Measurements from ENCODE around the gene TENM3.

TENM3 gene

DNA sequence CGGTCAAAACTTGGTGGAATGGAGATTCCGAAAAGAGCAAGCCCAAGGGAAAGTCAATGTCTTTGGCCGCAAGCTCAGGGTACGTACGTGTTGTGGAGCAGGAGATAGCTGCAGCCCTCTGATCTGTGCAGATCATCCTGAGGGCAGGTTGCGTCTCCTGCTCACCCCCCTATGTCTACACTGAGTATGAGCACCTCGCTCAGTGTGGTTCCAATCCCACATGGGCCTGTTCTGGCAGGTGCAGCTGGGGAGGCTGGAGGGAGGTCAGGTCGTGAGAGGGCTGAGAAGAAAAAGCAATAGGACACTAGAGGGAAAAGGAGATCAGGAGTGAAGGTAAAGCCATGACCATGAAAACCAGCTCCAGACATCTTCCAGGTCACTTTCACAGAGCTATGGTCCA lies 531.9 kb downstream of the TENM3 start:
- H3K27me3 ChIP-seq (ENCODE audit: control insufficient read depth in 2 of 2, insufficient read depth in 2 of 2, low read length in 2 of 2), result no peaks in the 10 kb centered on the region
- H3K36me3 ChIP-seq (ENCODE audit: control insufficient read depth in 2 of 2, insufficient read depth in 2 of 2, low read length in 2 of 2), result no peaks in the 10 kb centered on the region
- H3K27ac ChIP-seq (ENCODE audit: low read depth in 2 of 2, low read length in 2 of 2), result no peak overlapping the region
- no peaks in the 10 kb centered on the region for H3K9me3 ChIP-seq (ENCODE audit: control insufficient read depth in 2 of 2, low read length in 2 of 2)
- H3K9ac ChIP-seq (ENCODE audit: low read depth in 1 of 2, low read length in 2 of 2), result no peak overlapping the region
- H3K4me1 ChIP-seq (ENCODE audit: control insufficient read depth in 2 of 2, insufficient read depth in 2 of 2, low read length in 2 of 2), result no peaks in the 10 kb centered on the region
- no peak overlapping the region for H3K4me3 ChIP-seq (ENCODE audit: low read length in 2 of 2)

DNA sequence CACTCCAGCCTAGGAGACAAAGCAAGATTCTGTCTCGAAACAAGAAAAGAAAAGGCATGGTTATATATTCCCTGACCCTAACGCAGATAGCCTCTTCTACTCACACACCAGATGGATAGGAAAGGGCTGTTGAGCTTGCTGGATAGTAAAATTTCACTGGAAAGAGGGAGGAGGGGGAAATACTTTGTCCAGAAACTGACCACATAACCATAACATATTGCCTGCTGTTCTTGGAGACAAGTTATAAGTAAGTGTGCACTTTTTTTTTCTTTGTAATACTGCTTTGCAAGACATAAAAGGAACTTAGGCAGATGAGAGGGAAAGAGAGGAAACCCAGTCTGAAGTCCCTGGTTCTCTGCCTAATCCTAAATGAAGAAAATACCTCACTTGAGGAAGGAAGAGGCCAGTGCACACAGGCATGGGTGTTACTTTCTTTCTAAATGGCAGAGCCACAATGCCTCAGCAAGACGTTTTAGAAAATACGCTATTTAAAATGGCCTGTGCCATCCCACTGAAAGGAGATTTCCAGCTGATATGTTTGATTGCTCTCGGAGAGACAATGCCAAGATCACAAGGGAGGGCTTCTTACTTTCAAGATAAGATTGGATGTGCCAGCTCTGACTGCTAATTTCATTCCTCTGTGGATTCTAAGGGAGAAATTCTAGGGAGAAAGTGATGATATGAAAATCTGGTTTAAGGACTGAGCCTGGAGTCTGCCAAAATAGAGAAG lies 533.3 kb downstream of the TENM3 start:
- no peak overlapping the region for H3K27ac ChIP-seq (ENCODE audit: low read depth in 2 of 2, low read length in 2 of 2)
- no peaks in the 10 kb centered on the region for H3K36me3 ChIP-seq (ENCODE audit: control insufficient read depth in 2 of 2, insufficient read depth in 2 of 2, low read length in 2 of 2)
- no peaks in the 10 kb centered on the region for H3K27me3 ChIP-seq (ENCODE audit: control insufficient read depth in 2 of 2, insufficient read depth in 2 of 2, low read length in 2 of 2)
- no peak overlapping the region for H3K9ac ChIP-seq (ENCODE audit: low read depth in 1 of 2, low read length in 2 of 2)
- no peaks in the 10 kb centered on the region for H3K4me1 ChIP-seq (ENCODE audit: control insufficient read depth in 2 of 2, insufficient read depth in 2 of 2, low read length in 2 of 2)
- H3K9me3 ChIP-seq (ENCODE audit: control insufficient read depth in 2 of 2, low read length in 2 of 2), result no peaks in the 10 kb centered on the region
- no peak overlapping the region for H3K4me3 ChIP-seq (ENCODE audit: low read length in 2 of 2)

DNA sequence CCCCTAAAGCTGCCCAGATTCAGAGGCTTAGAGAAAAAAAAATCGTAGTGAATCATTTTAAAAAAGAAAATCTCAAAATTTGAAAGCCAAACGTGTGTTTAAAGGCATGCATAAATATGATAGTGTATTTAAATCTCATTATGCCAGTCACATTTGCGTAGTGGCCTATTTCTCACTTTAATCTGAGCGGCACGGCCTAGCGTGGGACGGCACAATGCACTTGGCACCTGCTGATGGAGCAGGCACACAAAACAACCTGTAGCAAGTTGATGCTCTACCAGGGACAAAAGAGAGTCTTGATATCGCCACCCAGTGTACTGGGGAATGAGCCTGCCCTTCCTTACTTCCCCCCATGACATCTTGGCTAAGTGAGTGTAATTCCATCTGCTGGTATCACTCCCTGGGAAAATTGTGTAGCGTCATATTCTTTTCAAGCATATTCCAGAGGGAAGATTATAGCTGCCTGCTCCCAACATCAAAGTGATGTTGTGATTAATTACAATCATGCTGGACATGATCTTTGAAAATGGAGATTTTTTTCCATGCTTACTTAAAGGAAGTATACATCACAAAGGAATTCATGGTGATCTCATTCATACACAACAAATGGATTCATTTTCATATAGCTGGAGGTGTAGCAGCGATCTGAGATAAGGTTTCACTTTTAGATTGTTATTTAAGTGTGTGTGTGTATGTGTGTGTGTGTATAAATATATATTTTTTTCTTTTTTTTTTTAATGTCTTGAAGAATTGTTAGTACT lies 535.2 kb downstream of the TENM3 start:
- H3K27ac ChIP-seq (ENCODE audit: low read depth in 2 of 2, low read length in 2 of 2), result no peak overlapping the region

DNA sequence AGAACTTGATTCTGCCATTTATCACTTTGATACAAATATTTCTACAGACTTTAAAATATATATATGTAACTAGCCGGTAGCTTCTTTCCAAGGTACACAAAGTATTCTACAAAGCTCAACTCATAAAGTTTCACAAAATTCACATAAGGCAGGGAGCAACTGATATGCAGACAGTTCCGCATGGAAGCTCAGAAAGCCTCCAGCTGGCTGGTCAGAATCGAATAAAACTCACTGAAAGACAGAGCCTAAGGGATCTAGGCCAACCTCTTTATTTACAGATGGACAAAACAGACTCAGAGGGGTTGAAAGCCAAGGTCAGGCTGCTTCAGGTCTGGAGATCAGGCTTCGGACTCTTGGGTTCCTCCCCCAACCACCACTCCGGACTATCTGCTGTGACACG lies 543.8 kb downstream of the TENM3 start:
- Histone ChIP-seq H3K4me1 (ENCODE audit: control insufficient read depth in 2 of 2, insufficient read depth in 2 of 2, low read length in 2 of 2) (no peaks in the 10 kb centered on the region), H3K9me3 (ENCODE audit: control insufficient read depth in 2 of 2, low read length in 2 of 2) (no peaks in the 10 kb centered on the region), H3K27ac (ENCODE audit: low read depth in 2 of 2, low read length in 2 of 2) (no peak overlapping the region), H3K36me3 (ENCODE audit: control insufficient read depth in 2 of 2, insufficient read depth in 2 of 2, low read length in 2 of 2) (no peaks in the 10 kb centered on the region), H3K9ac (ENCODE audit: low read depth in 1 of 2, low read length in 2 of 2) (no peak overlapping the region), H3K27me3 (ENCODE audit: control insufficient read depth in 2 of 2, insufficient read depth in 2 of 2, low read length in 2 of 2) (no peaks in the 10 kb centered on the region), H3K4me3 (ENCODE audit: low read length in 2 of 2) (no peak overlapping the region)

More for the DNA sequence above, 535.2 kb downstream of the TENM3 start:
- H3K9ac ChIP-seq (ENCODE audit: low read depth in 1 of 2, low read length in 2 of 2), result no peak overlapping the region
- H3K9me3 ChIP-seq (ENCODE audit: control insufficient read depth in 2 of 2, low read length in 2 of 2), result no peaks in the 10 kb centered on the region
- H3K4me3 ChIP-seq (ENCODE audit: low read length in 2 of 2), result no peak overlapping the region
- H3K27me3 ChIP-seq (ENCODE audit: control insufficient read depth in 2 of 2, insufficient read depth in 2 of 2, low read length in 2 of 2), result no peaks in the 10 kb centered on the region
- no peaks in the 10 kb centered on the region for H3K36me3 ChIP-seq (ENCODE audit: control insufficient read depth in 2 of 2, insufficient read depth in 2 of 2, low read length in 2 of 2)
- H3K4me1 ChIP-seq (ENCODE audit: control insufficient read depth in 2 of 2, insufficient read depth in 2 of 2, low read length in 2 of 2), result no peaks in the 10 kb centered on the region

DNA sequence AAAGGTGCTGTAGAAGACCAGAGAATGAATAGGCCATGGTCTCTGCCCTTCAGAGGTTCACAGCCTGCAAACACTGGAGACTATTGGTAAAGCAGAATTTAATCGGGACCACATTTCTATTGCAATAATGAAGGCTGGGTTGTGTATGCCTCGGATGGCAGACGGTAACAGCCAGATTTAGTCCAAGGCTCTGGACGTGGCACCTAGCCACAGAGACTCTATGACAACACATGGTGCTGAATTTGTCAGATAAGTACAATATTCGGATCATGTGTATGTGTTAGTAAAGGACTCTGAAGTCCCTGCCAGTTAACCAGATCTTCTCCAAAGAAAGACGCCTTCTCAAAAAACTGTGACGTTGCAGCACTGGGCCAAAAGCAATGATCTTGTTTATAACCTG lies 545.0 kb downstream of the TENM3 start:
- H3K9me3 ChIP-seq (ENCODE audit: control insufficient read depth in 2 of 2, low read length in 2 of 2), result no peaks in the 10 kb centered on the region
- no peak overlapping the region for H3K9ac ChIP-seq (ENCODE audit: low read depth in 1 of 2, low read length in 2 of 2)
- no peaks in the 10 kb centered on the region for H3K27me3 ChIP-seq (ENCODE audit: control insufficient read depth in 2 of 2, insufficient read depth in 2 of 2, low read length in 2 of 2)
- H3K4me1 ChIP-seq (ENCODE audit: control insufficient read depth in 2 of 2, insufficient read depth in 2 of 2, low read length in 2 of 2), result no peaks in the 10 kb centered on the region
- H3K4me3 ChIP-seq (ENCODE audit: low read length in 2 of 2), result no peak overlapping the region
- H3K27ac ChIP-seq (ENCODE audit: low read depth in 2 of 2, low read length in 2 of 2), result no peak overlapping the region
- no peaks in the 10 kb centered on the region for H3K36me3 ChIP-seq (ENCODE audit: control insufficient read depth in 2 of 2, insufficient read depth in 2 of 2, low read length in 2 of 2)

DNA sequence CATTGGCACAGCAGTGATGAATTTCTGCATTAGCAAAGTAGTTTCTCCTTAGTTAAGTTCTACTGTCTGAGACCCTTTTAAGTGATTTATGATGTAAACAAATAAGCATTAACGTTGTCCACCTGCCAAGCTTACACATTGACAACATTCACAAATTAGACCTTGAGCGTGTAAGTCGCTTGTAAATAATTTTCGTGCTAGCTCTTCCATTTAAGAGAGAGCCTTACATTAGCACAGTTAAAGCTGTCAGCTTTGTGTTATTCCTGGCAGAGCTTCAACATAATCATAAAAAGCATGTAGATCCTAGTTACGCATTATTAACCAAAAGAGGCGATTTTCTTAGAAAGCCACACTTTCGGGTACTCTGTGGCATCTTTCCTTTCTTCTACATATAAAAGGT lies 546.3 kb downstream of the TENM3 start:
- Histone ChIP-seq H3K4me1 (ENCODE audit: control insufficient read depth in 2 of 2, insufficient read depth in 2 of 2, low read length in 2 of 2) (no peaks in the 10 kb centered on the region), H3K4me3 (ENCODE audit: low read length in 2 of 2) (no peak overlapping the region)

DNA sequence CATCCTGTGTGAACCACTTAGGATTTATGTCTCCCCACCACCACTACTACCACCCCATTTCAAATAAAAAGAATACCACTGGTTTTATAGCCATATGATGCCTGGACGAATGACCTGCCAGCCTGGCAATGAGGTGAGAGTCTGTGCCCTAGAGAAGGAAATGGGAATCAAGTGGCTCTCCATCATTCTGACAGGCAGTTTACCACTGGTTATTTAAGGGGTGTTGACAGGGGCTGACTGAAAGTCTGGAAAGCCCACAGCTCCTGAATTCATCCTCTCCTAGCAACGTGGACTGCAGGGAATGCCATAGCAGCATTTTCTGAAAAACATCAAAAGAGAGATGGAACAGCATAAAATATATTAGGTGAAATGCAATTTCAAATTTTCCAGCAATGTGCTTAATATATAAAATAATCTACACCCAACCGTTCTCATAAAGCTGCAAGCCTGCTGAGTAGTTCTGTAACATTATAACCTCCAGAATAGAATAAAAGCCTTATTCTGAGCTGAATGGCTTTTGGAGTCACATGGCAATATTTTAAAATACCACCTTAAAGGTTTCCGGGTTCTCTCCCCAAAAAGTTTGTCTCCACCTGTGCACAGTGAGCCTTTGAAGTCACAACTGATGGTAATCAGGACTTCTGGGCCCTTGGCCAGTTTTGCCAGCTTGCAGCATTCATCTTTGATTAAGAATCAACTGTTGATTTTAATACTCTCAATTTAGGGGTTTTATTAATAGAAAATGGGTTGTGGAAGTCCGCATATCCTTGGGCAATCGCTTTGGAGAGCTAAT lies 552.4 kb downstream of the TENM3 start:
- no peaks in the 10 kb centered on the region for H3K27me3 ChIP-seq (ENCODE audit: control insufficient read depth in 2 of 2, insufficient read depth in 2 of 2, low read length in 2 of 2)
- H3K27ac ChIP-seq (ENCODE audit: low read depth in 2 of 2, low read length in 2 of 2), result no peak overlapping the region
- H3K4me1 ChIP-seq (ENCODE audit: control insufficient read depth in 2 of 2, insufficient read depth in 2 of 2, low read length in 2 of 2), result no peaks in the 10 kb centered on the region
- H3K9me3 ChIP-seq (ENCODE audit: control insufficient read depth in 2 of 2, low read length in 2 of 2), result no peaks in the 10 kb centered on the region
- H3K36me3 ChIP-seq (ENCODE audit: control insufficient read depth in 2 of 2, insufficient read depth in 2 of 2, low read length in 2 of 2), result no peaks in the 10 kb centered on the region
- H3K9ac ChIP-seq (ENCODE audit: low read depth in 1 of 2, low read length in 2 of 2), result no peak overlapping the region
- H3K4me3 ChIP-seq (ENCODE audit: low read length in 2 of 2), result no peak overlapping the region

More for the DNA sequence above, 546.3 kb downstream of the TENM3 start:
- no peak overlapping the region for H3K27ac ChIP-seq (ENCODE audit: low read depth in 2 of 2, low read length in 2 of 2)
- H3K36me3 ChIP-seq (ENCODE audit: control insufficient read depth in 2 of 2, insufficient read depth in 2 of 2, low read length in 2 of 2), result no peaks in the 10 kb centered on the region
- no peak overlapping the region for H3K9ac ChIP-seq (ENCODE audit: low read depth in 1 of 2, low read length in 2 of 2)
- H3K27me3 ChIP-seq (ENCODE audit: control insufficient read depth in 2 of 2, insufficient read depth in 2 of 2, low read length in 2 of 2), result no peaks in the 10 kb centered on the region
- H3K9me3 ChIP-seq (ENCODE audit: control insufficient read depth in 2 of 2, low read length in 2 of 2), result no peaks in the 10 kb centered on the region

DNA sequence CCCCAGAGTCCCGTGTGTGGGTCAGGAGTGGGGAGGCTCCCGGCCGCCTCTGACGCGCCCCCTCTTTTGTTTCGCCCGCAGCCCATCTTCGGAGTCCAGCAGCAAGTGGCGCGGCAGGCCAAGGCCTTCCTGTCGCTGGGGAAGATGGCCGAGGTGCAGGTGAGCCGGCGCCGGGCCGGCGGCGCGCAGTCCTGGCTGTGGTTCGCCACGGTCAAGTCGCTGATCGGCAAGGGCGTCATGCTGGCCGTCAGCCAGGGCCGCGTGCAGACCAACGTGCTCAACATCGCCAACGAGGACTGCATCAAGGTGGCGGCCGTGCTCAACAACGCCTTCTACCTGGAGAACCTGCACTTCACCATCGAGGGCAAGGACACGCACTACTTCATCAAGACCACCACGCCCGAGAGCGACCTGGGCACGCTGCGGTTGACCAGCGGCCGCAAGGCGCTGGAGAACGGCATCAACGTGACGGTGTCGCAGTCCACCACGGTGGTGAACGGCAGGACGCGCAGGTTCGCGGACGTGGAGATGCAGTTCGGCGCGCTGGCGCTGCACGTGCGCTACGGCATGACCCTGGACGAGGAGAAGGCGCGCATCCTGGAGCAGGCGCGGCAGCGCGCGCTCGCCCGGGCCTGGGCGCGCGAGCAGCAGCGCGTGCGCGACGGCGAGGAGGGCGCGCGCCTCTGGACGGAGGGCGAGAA lies 556.5 kb downstream of the TENM3 start:
- H3K4me3 ChIP-seq (ENCODE audit: low read length in 2 of 2), result no peak overlapping the region

DNA sequence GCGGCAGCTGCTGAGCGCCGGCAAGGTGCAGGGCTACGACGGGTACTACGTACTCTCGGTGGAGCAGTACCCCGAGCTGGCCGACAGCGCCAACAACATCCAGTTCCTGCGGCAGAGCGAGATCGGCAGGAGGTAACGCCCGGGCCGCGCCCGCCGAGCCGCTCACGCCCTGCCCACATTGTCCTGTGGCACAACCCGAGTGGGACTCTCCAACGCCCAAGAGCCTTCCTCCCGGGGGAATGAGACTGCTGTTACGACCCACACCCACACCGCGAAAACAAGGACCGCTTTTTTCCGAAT lies 557.0 kb downstream of the TENM3 start:
- Histone ChIP-seq H3K27ac (ENCODE audit: low read depth in 2 of 2, low read length in 2 of 2) (no peak overlapping the region), H3K4me1 (ENCODE audit: control insufficient read depth in 2 of 2, insufficient read depth in 2 of 2, low read length in 2 of 2) (no peaks in the 10 kb centered on the region)

More for the DNA sequence above, 556.5 kb downstream of the TENM3 start:
- Histone ChIP-seq H3K36me3 (ENCODE audit: control insufficient read depth in 2 of 2, insufficient read depth in 2 of 2, low read length in 2 of 2) (no peaks in the 10 kb centered on the region), H3K9ac (ENCODE audit: low read depth in 1 of 2, low read length in 2 of 2) (no peak overlapping the region), H3K4me1 (ENCODE audit: control insufficient read depth in 2 of 2, insufficient read depth in 2 of 2, low read length in 2 of 2) (no peaks in the 10 kb centered on the region), H3K9me3 (ENCODE audit: control insufficient read depth in 2 of 2, low read length in 2 of 2) (no peaks in the 10 kb centered on the region), H3K27me3 (ENCODE audit: control insufficient read depth in 2 of 2, insufficient read depth in 2 of 2, low read length in 2 of 2) (no peaks in the 10 kb centered on the region), H3K27ac (ENCODE audit: low read depth in 2 of 2, low read length in 2 of 2) (no peak overlapping the region)

DNA sequence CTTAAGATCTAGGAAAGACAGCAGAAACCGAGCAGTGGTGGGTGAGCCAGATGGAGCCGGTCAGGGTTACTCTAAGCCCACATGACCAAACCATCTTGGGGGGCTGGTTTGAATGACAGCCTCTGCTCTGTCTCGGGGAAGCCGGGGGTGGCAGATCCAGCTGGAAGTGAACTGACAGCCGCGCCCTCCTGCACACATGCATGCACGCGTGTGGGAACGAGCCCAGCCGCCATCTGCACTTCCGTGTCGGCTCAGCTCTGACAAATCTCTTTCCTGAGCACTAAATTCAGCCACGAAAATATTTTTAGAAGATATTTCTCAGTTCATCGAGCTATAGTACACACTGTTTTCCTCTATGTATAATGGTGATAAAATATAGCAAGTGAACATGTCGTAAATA lies 558.4 kb downstream of the TENM3 start:
- H3K4me1 ChIP-seq (ENCODE audit: control insufficient read depth in 2 of 2, insufficient read depth in 2 of 2, low read length in 2 of 2), result no peaks in the 10 kb centered on the region
- no peaks in the 10 kb centered on the region for H3K9me3 ChIP-seq (ENCODE audit: control insufficient read depth in 2 of 2, low read length in 2 of 2)
- no peak overlapping the region for H3K4me3 ChIP-seq (ENCODE audit: low read length in 2 of 2)
- H3K27ac ChIP-seq (ENCODE audit: low read depth in 2 of 2, low read length in 2 of 2), result no peak overlapping the region
- H3K36me3 ChIP-seq (ENCODE audit: control insufficient read depth in 2 of 2, insufficient read depth in 2 of 2, low read length in 2 of 2), result no peaks in the 10 kb centered on the region
- H3K9ac ChIP-seq (ENCODE audit: low read depth in 1 of 2, low read length in 2 of 2), result no peak overlapping the region
- H3K27me3 ChIP-seq (ENCODE audit: control insufficient read depth in 2 of 2, insufficient read depth in 2 of 2, low read length in 2 of 2), result peaks cover 0 to 4% of the 10 kb centered on the region in 2 donors

More for the DNA sequence above, 557.0 kb downstream of the TENM3 start:
- no peak overlapping the region for H3K4me3 ChIP-seq (ENCODE audit: low read length in 2 of 2)
- H3K9me3 ChIP-seq (ENCODE audit: control insufficient read depth in 2 of 2, low read length in 2 of 2), result no peaks in the 10 kb centered on the region
- no peaks in the 10 kb centered on the region for H3K36me3 ChIP-seq (ENCODE audit: control insufficient read depth in 2 of 2, insufficient read depth in 2 of 2, low read length in 2 of 2)
- H3K27me3 ChIP-seq (ENCODE audit: control insufficient read depth in 2 of 2, insufficient read depth in 2 of 2, low read length in 2 of 2), result no peaks in the 10 kb centered on the region
- no peak overlapping the region for H3K9ac ChIP-seq (ENCODE audit: low read depth in 1 of 2, low read length in 2 of 2)

All from mucosa of rectum (tissue), 2 donors.